Keratinocyte (primary cell): ENCODE data around the gene TMEM54. TPM values are rescaled to one million over a fixed set of nuclear protein-coding genes. Genes with fewer than 3 reads are reported as not detected.

Source experiments
- DNase-seq: peaks from one replicate; pipeline ENCODE4 v3.0.0-alpha.2; 2011; ENCODE audit warnings: low read depth, missing footprints, low spot score
- FAIRE-seq: peaks from 2 replicates; lab custom pipeline; 2011; peaks lifted over from hg19 to GRCh38; lab: Jason Lieb, UNC
- H2AFZ ChIP-seq: 2 replicates; pipeline ENCODE4 v1.6.0; 2012; ENCODE audit warnings: low read length, control low read depth, inconsistent platforms; ENCODE audit not compliant: control insufficient read depth
- H3K27ac ChIP-seq: 2 replicates; pipeline ENCODE4 v1.5.1; 2011; ENCODE audit warnings: low read length; ENCODE audit not compliant: control insufficient read depth, insufficient read depth
- H3K27me3 ChIP-seq: 3 replicates; pipeline ENCODE4 v1.6.0; 2011; ENCODE audit warnings: low read length; ENCODE audit not compliant: control insufficient read depth, insufficient read depth; ENCODE audit errors: extremely low read depth
- H3K36me3 ChIP-seq, 2 experiments: 2 replicates in 1 of 2; 3 replicates in 1 of 2; pipeline ENCODE4 v1.5.1; 2011; ENCODE audit warnings: low read length in 2 of 2, mild to moderate bottlenecking in 1 of 2; ENCODE audit not compliant: control insufficient read depth in 2 of 2, insufficient read depth in 2 of 2; ENCODE audit errors: extremely low read depth in 1 of 2
- H3K4me1 ChIP-seq: 3 replicates; pipeline ENCODE4 v1.5.1; 2011; ENCODE audit warnings: low read length; ENCODE audit not compliant: control insufficient read depth, insufficient read depth; ENCODE audit errors: extremely low read depth
- H3K4me2 ChIP-seq: 3 replicates; pipeline ENCODE4 v1.6.0; 2011; ENCODE audit warnings: low read depth, low read length; ENCODE audit not compliant: control insufficient read depth, insufficient read depth; ENCODE audit errors: extremely low read depth
- H3K4me3 ChIP-seq, 3 experiments: fragments of 200-600 bp in 1 of 3; sonication (generic) in 1 of 3; 2 replicates in 2 of 3; 3 replicates in 1 of 3; pipeline ENCODE4 v1.5.1; 2011 to 2016; ENCODE audit warnings: low read length in 3 of 3, mild to moderate bottlenecking in 3 of 3, control low read depth in 2 of 3, inconsistent platforms in 1 of 3, low read depth in 1 of 3, mixed read lengths in 1 of 3, mixed run types in 1 of 3, moderate library complexity in 1 of 3; ENCODE audit not compliant: control insufficient read depth in 2 of 3, insufficient read depth in 2 of 3; ENCODE audit errors: extremely low read depth in 1 of 3
- H3K79me2 ChIP-seq: 2 replicates; pipeline ENCODE4 v1.6.0; 2012; ENCODE audit warnings: low read length; ENCODE audit not compliant: control insufficient read depth, insufficient read depth
- H3K9ac ChIP-seq: 3 replicates; pipeline ENCODE4 v1.6.0; 2011; ENCODE audit warnings: low read length; ENCODE audit not compliant: control insufficient read depth, insufficient read depth; ENCODE audit errors: extremely low read depth
- H3K9me1 ChIP-seq: 3 replicates; pipeline ENCODE4 v1.6.0; 2011; ENCODE audit warnings: low read length; ENCODE audit not compliant: control insufficient read depth, insufficient read depth; ENCODE audit errors: extremely low read depth
- H3K9me3 ChIP-seq: 2 replicates; pipeline ENCODE4 v1.5.1; 2012; ENCODE audit warnings: low read depth, low read length; ENCODE audit not compliant: control insufficient read depth
- H4K20me1 ChIP-seq: 3 replicates; pipeline ENCODE4 v1.6.0; 2011; ENCODE audit warnings: low read length; ENCODE audit not compliant: control insufficient read depth, insufficient read depth; ENCODE audit errors: extremely low read depth
- EZH2 ChIP-seq: IDR thresholded peaks from one replicate; pipeline ENCODE4 v1.6.1; 2012; ENCODE audit warnings: inconsistent platforms, mild to moderate bottlenecking, low read length, moderate library complexity
- dilution Hi-C: fragments of 300-500 bp; cut with MboI; formaldehyde crosslinking; loops from one replicate; pipeline ENCODE4 v1.7.0; 2020; ENCODE audit warnings: low sequenced_read_pairs; ENCODE audit not compliant: extremely low pct_ligation_motif_present
- polyA plus RNA-seq, 5 experiments: library from polyadenylated mRNA; depleted of rRNA in 3 of 5; stranded (reverse) in 3 of 5; stranded (forward) in 1 of 5; unstranded in 1 of 5; fragments of >200 nt; gene quantifications; 1 replicate in 1 of 5; 2 replicates in 3 of 5; 3 replicates in 1 of 5; pipeline versions ENCODE4 v1.2.1 to v1.2.3, GENCODE V29; 2011 to 2012; ENCODE audit warnings: missing spikeins in 2 of 5, low read depth in 1 of 5, low replicate concordance in 1 of 5
- TF ChIP-seq, protein P1 (sequence below), 3 experiments: IDR thresholded peaks in 1 of 3; conservative IDR thresholded peaks in 1 of 3; optimal IDR thresholded peaks in 1 of 3; 2 replicates in 2 of 3; 3 replicates in 1 of 3; pipeline versions ENCODE3 to v1.5.1; 2011; ENCODE audit warnings: low read length in 3 of 3, mild to moderate bottlenecking in 3 of 3, moderate library complexity in 2 of 3, control low read depth in 1 of 3, inconsistent platforms in 1 of 3; ENCODE audit not compliant: insufficient read depth in 2 of 3; ENCODE audit errors: extremely low read depth in 1 of 3

The TMEM54 gene
- polyA plus RNA-seq, 1 donor (not counting 4 experiments of a cell fraction or from before 2014, with no cell fraction given) = 59.4 TPM

DNA sequence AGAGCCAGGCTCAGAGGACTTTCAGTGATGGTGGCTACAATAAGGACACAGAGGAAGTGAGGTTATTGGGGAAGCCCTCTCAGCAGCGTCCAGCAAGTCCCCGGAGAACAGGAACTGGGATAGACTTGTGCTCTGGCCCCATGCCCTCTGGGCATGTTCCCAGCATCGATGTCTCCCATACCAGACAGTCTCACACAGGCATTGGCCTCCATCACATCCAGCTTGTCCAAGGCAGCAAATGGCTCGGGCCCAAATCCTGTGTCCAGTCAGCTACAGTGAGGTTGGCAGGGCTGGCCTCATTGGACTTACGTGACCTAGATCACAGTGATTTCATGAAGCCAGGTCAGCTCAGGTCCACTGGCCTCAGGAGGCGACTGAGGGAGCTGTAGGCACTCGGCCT, 19.6 kb upstream of the TMEM54 start:
- Histone ChIP-seq H3K4me3 (no peak overlapping the region), H3K4me1 (peaks cover 4% of the 10 kb centered on the region), H3K9me1 (no peaks in the 10 kb centered on the region), H3K27me3 (peaks cover 5% of the 10 kb centered on the region), H3K27ac (no peak overlapping the region), H3K4me2 (no peak overlapping the region), H4K20me1 (no peaks in the 10 kb centered on the region), H3K79me2 (no peaks in the 10 kb centered on the region), H3K9ac (no peak overlapping the region), H3K36me3 (no peaks in the 10 kb centered on the region), H2AFZ (no peak overlapping the region), H3K9me3 (no peaks in the 10 kb centered on the region)
- DNase-seq = no peak
- TF ChIP-seq, protein P1, sequence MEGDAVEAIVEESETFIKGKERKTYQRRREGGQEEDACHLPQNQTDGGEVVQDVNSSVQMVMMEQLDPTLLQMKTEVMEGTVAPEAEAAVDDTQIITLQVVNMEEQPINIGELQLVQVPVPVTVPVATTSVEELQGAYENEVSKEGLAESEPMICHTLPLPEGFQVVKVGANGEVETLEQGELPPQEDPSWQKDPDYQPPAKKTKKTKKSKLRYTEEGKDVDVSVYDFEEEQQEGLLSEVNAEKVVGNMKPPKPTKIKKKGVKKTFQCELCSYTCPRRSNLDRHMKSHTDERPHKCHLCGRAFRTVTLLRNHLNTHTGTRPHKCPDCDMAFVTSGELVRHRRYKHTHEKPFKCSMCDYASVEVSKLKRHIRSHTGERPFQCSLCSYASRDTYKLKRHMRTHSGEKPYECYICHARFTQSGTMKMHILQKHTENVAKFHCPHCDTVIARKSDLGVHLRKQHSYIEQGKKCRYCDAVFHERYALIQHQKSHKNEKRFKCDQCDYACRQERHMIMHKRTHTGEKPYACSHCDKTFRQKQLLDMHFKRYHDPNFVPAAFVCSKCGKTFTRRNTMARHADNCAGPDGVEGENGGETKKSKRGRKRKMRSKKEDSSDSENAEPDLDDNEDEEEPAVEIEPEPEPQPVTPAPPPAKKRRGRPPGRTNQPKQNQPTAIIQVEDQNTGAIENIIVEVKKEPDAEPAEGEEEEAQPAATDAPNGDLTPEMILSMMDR (optimal IDR thresholded peaks at IDR 0.05 in 1 of 3, IDR thresholded peaks at IDR 0.05 in 1 of 3, conservative IDR thresholded peaks at IDR 0.05 in 1 of 3; ENCODE audit: extremely low read depth in 1 of 3, insufficient read depth in 2 of 3, low read length in 3 of 3) = no peak
- no peak for TF ChIP-seq EZH2
- FAIRE-seq = no peak
- dilution Hi-C loops = no loop called here

DNA sequence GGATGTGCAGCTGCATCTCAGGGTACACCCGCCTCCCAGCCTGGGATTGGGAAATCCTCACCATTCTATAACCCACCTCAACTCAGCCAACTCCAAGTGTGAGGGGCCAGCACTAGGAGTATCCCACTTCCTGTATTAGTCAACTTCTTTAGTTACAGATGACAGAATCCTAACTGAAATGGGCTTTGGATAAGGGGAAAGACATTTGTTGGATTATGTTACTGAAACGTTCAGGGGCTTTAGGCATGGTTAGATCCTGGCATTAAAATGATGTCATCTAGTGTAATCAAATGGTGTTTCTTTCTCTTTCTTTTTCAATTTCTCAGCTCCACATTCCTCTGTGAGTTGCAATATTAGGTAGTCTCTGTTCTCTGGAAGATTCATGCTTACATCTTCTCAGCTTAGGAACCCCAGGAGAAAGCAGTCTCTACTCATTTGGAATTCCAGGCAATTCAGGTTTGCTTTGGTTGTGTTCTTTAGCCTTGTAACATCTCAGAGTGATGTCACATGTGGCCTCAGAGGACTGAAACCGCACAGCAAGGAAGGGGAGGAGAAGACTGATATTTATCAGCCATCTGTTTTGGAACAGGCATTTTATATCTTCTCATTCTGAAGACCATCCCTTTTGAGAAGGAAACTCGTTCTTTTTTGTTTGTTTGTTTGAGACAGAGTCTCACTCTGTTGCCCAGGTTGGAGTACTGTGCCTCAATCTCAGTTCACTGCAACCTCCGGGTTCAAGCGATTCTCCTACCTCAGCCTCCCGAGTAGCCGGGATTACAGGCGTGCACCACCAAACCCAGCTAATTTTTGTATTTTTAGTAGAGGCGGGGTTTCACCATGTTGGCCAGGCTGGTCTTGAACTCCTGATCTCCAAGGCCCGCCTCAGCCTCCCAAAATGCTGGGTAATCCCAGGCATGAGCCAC, 18.9 kb upstream of the TMEM54 start:
- no peaks in the 10 kb centered on the region for H3K9me1 ChIP-seq
- H3K9me3 ChIP-seq = no peaks in the 10 kb centered on the region
- H3K4me2 ChIP-seq = no peak overlapping the region
- H3K9ac ChIP-seq = no peak overlapping the region
- dilution Hi-C loops = no loop called here
- no peak for TF ChIP-seq EZH2
- TF ChIP-seq, protein P1 (optimal IDR thresholded peaks at IDR 0.05 in 1 of 3, IDR thresholded peaks at IDR 0.05 in 1 of 3, conservative IDR thresholded peaks at IDR 0.05 in 1 of 3; ENCODE audit: extremely low read depth in 1 of 3, insufficient read depth in 2 of 3, low read length in 3 of 3) = no peak
- no peak overlapping the region for H3K4me3 ChIP-seq
- peaks cover 5% of the 10 kb centered on the region for H3K27me3 ChIP-seq
- FAIRE-seq = peak; percentile 51
- DNase-seq = no peak
- H4K20me1 ChIP-seq = no peaks in the 10 kb centered on the region
- H2AFZ ChIP-seq = no peak overlapping the region
- H3K4me1 ChIP-seq = no peaks in the 10 kb centered on the region
- no peak overlapping the region for H3K27ac ChIP-seq
- H3K36me3 ChIP-seq = no peaks in the 10 kb centered on the region
- no peaks in the 10 kb centered on the region for H3K79me2 ChIP-seq
